IPS DF 4.7 (cell line): ENCODE data around the gene TEFM.
"Not testable (repeated sequence)": the region's sequence is repeated elsewhere in the genome, so short reads cannot be mapped to it uniquely, and the experiment has no call there.

Experiments used
- DNase-seq: peaks from one replicate; pipeline ENCODE4 v3.0.0-alpha.2; 2013; ENCODE audit warnings: low spot score; ENCODE audit errors: extremely low read depth

TEFM gene

DNA sequence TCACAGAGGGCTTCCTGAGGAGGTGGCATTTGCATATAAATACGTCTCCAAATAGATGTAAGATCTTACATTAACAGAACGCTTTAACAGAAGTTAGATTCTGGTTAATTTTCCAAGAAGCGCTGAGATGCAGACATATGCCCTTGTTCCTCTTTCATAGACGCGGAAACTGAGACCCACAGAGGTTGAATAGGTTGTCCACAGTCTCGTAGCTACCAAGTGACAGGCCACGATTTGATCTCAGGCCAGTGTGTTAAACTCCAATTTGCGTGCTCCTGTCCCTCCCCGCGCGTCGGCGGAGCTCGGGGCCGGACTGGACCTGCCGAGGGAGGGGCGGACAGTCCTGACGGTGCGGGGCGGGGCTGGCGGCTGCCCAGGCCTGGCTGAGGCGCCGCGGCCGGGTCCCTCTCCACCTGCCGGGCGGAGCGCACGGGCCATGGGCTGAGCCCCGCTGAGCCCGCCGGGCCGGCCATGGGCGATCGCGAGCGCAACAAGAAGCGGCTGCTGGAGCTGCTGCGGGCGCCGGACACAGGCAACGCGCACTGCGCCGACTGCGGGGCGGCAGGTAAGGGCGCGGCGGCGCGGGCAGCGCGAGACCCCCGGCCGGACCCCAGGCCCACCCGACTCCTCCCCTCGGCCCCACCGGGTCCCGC lies 15.6 kb upstream of the TEFM start, which contains the start of gene ADAP2:
Gene ADAP2 (plus strand): TSS at position 402 of the 653 bp plus-strand sequence. CDS start 70 bp downstream, at position 472.
- no peak for DNase-seq

DNA sequence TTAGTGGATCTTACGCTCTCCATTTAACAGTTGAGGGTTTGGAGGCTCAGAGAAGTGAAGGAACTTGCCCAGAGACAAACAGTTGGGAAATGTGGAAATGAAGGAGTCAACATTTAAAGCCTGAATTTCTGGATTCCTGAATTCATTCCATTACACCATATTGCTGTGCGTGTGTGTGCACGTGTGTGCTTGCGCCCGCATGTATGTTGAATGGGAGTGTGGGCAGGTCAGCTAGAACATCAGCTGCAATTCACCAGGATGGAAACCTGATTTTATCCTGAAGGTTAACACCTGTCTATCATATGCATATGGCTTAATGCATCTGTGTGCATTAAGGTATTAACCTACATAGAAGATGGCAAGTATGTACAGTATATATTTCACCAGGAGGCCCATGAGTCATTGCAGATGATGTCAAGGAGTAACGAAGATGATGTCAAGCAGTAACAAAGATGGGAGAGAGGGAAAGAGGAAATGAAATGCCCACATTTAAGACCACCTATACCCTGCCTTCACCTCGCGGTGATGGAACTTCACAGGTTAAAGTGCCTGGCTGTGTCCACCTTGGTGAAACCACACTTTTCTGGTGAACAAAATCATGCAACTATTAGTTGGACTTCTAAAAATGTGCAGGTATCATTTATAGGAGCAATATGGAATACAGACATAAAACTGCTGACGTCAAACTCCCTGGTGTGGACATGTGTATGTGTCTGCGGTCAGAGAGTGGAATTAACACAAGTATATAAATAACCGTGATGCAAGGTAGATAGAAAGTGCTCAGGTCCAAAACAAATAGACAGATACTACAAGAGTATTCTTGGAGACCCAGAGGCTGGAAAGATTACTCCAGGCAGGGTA lies 14.9 kb upstream of the TEFM start:
- DNase-seq = no peak

DNA sequence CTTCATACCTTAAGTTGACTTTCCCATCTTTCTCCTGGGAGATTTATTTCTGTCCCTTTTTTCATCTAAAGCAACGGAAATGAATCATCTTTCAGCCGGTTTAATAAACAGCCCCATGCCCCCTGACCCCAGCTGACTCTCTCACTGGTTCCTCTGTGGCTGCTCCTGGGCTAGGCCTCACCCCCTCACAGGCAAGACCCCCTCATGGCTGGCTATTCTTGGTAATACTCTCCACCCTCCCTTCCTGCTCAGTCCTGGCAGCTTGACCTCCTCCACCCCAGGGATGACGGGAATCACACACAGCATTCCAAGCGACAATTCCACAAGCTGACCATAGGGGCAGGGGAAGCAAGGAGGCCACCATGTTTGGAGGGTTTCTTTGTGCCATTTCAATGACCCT lies 14.2 kb upstream of the TEFM start:
- DNase-seq = no peak

DNA sequence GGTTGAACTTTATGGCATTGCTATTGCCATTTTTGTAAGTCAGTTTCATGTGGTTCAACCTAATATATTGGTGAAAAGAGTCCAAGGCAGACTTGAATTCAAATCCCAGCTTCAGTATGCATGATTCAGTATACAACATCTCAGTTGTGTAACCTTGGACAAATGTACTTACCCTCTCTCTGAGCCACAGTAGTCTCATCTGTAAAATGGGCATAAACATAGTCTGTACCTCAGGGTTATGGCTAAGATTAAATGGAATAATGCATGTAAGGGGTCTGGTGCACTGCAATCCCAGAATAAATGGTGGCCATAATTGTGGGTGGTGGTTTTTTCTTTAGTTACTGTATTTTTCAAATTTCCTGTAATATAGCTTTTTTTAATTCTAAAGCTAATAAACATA lies 11.0 kb upstream of the TEFM start:
- no peak for DNase-seq

DNA sequence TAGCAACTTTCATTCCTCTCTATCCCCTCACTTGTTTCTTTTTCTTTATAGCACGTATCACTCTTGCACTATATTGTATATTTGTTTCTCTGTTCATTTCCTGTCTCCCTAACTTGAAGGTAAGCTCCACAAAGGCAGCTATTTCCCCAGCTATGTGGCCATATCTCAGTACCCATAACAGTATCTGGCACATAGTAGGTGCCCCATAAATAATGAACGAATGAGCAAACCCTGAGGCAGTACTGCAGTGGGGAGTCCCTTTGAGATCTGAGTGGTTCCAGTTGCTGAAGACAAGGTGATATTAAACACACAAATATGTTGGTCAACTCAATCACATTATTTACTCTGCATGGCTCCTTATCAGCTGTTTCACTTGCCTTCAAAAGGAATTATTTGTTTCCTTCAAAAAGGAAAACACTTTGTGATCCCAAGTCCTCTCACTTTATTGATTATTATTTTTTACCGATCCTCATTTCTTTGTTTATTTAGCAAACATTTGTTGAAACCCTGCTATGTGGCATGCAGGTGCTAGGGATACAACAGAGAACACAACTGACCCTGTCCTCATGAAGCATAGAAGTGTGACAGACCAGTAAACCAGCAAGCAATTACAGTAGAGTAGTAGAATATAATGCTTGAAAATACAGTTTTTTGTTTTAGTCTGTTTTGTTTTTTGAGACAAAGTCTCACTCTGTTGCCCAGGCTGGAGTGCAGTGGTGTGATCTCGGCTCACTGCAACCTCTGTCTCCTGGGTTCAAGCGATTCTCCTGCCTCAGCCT lies 10.0 kb upstream of the TEFM start:
- DNase-seq = no peak

DNA sequence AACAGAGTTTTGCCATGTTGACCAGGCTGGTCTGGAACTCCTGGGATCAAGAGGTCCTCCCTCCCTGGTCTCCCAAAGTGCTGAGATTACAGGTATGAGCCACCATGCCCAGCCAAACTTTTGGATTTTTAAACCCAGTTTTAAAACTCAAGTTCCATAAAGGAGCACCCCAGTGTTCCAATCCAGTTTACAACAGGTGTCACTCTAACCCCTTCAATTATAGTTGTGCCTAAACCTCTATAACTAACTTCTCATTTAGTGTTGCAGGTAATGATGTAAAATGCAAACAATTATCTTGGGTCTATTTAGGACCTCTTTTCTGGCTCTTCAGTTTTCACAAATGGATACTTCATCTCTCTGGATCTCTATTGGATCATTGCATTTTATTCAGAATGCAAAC lies 7.9 kb upstream of the TEFM start:
- DNase-seq = no peak

DNA sequence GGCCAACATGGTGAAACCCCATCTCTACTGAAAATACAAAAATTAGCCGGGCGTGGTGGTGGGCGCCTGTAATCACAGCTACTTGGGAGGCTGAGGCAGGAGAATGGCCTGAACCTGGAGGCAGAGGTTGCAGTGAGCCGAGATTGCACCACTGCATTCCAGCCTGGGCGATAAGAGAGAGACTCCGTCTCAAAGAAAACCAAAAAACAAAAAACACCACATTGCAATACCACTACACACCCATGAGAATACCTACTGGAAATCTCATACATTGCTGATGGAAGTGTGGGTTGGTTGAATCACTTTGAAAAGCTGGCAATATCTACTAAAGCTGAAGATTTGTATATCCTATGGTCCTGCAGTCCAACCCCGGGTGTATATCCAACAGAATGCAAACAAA lies 4.1 kb upstream of the TEFM start:
- DNase-seq = not testable (repeated sequence)

DNA sequence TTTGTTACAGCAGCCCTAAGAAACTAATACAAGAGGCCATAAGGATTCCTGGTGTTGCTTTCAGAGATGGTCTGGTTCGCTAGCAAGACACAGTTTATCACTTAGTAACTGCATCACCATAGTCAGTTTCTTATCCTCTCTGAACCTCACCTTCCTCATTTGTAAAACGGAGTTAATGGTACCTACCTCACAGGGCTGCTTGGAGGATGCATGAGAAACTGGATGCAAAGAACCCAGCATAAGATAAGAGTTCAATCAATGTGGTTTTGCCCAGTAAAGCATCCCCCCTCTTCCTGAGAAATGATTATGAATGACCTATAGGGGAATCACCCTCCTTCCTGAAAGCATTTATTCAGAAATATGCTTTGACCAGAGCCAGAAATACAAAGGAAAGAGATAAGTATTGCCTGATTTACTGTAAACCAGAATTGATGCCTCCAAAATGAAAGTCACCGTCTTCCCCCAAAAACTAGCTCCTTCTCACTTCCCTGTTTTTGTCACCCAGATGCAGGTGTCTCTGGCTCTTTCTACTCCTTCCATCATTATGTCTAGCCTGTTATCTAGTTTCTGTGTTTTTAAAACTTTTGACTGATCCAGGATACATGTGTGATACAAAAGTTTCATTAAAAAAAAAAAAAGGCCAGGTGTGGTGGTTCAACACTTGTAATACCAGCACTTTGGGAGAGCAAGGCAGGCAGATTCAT lies 2.8 kb upstream of the TEFM start:
- DNase-seq = no peak

DNA sequence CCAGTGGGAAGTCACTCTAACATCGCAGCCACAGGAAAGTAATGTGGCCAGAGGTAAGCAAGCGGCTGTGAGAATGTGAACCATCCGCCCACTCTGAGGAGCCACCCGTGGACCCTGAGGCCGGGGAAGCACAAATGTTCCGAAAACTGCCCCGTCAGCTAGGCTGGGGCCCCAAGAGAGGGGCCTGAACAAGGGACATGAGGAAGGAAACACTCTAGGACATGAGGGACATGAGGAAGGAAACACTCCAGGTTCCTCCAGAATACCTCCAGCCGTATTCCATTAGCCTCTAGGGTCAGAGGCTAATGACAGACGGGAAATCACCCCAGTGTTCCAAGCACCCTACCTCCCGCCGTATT lies 317 bp downstream of the TEFM start:
- DNase-seq = no peak

DNA sequence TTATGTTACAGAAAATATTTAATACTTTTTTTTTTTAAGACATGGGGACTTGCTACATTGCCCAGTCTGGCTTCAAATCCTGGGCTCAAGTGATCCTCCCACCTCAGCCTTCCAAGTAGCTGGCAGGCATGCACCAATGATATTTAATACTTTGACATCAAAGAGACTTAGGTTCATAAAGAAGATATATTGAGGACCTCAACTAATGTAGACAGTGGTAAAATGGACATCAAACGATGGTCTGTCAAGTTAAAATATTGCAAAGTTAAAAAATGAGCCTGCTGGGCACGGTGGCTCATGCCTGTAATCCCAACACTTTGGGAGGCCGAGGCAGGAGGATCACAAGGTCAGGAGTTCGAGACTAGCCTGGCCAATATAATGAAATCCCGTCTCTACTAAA lies 8.7 kb downstream of the TEFM start:
- DNase-seq = no peak

DNA sequence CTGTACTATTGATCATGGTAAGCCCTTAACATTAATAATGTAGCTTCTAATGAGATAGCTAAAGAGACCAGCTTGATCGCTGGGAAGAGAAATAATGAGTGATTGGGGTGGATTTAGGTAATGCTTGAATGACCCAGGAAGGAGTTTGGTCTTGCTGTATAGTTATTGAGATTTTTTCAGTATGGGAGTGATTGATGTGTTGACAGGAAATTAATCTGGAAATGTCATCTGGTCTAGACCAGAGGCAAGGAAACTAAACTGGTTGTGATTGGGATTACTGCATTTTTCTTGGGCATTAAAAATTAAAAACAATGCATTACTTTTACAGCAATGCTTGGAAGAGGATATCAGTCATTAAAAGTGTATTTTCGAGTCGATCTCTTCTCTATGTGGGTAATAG lies 11.8 kb downstream of the TEFM start:
- no peak for DNase-seq

DNA sequence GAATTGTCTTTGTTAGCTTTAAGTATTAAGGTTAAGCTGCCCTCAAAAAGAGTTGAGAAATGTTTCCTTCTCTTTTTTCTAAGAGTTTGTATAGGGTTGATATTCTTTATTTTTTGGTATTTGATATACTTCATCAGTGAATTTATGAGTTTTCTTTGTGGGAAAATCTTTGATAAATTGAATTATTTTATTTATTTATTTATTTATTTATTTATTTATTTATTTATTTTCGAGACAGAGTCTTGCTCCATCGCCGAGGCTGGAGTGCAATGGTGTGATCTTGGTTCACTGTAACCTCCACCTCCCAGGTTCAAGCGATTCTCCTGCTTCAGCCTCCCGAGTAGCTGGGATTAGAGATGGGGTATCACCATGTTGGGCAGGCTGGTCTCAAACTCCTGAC lies 19.9 kb downstream of the TEFM start:
- DNase-seq = no peak

DNA sequence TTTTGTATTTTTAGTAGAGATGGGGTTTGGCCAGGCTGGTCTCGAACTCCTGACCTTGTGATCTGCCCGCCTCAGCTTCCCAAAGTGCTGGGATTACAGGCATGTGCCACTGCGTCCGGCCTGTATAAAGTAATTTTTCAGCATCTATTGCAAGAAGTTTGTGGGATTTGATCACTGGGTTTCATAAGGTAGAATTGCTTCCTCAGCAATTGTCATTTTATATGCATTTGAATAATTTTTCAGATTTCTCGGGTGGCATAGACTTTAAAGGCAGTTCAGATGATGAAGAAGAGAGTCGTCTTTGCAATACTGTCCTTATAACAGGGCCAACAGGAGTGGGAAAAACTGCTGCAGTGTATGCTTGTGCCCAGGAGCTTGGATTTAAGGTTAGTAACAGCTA lies 37.0 kb downstream of the TEFM start:
- DNase-seq = no peak

DNA sequence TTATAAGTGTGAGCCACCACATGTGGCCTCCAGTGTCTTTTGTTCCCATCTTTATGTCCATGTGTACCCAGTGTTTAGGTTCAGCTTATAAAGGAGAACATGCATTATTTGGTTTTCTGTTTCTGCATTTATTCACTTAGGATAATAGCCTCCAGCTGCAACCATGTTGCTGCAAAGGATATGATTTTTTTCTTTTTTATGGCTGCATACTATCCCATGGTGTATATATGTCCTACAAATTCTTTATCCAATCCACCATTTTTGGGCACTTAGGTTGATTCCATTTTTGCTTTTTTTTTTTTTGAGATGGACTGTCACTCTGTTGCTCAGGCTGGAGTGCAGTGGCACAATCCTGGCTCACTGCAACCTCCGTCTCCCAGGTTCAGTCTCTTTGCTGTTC lies 41.4 kb downstream of the TEFM start:
- no peak for DNase-seq

DNA sequence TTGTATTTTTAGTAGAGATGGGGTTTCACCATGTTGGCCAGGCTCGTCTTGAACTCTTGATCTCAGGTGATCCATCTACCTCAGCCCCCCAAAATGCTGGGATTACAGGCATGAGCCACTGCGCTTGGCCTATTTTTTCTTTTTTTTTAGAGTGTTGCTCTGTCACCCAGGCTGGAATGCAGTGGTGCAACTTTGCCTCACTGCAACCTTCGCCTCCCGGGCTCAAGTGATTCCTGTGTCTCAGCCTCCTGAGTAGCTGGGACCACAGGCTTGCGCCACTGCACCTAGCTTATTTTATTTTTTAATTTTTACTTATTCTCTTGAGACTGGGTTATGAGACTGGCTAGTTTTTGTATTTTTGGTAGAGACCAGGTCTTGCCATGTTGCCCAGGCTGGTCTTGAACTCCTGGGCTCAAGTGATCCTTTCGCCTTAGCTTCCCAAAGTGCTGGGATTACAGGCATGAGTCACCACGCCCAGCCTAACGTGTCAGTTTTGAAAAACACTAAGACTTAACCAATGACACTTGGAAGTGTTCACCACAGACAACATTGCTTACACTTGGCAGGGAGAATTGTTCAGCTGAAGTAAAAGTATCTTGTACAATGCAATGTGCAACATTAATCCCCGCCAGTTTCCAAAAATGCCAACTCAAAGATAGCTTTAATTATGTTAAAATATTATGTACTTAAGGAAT lies 47.3 kb downstream of the TEFM start:
- DNase-seq = no peak

DNA sequence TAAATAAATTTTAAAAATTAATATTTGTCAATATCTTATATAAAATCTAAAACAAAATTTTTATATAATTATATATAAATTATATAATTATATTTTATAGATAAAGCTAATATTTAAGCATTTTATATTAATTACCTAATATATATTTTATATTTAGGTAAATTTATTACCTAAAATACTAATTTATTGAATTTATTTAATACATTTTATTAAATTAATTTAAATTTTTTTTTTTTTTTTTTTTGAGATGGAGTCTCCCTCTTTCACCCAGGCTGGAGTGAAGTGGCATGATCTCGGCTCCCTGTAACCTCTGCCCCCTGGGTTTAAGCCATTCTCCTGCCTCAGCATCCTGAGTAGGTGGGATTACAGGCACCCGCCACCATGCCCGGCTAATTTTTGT lies 51.9 kb downstream of the TEFM start:
- no peak for DNase-seq
